Fibroblast of gingiva (primary cell): ENCODE measurements around the gene DCXR.
A peak's percentile ranks its signal among the peaks of the same experiment; 100 is the strongest.

Experiments used
- DNase-seq: peaks from one replicate; pipeline ENCODE4 v3.0.0-alpha.2; 2011; ENCODE audit warnings: low read depth

Gene DCXR

DNA sequence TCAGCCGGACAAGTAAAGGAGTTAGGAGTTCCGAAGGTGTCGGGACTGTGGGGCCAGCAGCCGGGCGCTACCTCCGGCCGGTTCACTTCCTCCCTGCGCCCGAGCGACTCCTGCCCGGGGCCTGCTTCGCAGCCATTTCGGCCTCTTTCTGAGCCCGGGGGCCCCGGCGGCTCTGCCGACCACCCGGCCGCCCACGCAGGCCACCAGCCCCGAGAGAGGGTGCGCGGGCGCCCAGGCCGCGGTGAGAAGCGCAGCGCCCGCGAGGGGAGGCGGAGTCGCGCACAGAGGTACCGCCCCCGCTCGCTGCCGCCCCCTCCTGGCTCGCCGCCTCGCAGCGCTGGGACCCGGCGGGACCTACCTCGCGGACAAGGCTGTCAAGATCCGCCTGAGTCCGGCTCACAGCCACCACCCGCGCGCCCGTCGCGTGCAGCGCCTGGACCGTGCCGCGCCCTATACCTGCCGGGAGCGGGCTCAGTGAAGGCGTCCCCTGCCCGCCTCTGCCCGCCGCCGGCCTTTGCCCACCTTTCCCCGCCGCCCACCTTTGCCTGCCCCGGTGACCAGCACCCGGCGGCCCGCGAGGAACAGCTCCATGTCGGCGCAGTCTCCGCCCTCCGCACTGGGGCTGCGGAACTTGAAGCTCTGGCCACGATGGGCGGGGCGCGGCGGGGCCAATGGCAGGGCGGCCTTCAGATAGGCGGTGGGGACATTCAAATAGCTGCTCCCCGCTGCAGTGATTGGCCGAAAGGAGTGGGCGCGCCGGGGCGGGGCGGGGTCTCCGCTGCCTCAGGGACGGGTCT lies at the start of gene DCXR:
TSS of gene DCXR (minus strand) at position 606 of the 797 bp plus-strand sequence. CDS start at position 591, 15 bp downstream.
- DNase-seq, result peak; percentile 96

DNA sequence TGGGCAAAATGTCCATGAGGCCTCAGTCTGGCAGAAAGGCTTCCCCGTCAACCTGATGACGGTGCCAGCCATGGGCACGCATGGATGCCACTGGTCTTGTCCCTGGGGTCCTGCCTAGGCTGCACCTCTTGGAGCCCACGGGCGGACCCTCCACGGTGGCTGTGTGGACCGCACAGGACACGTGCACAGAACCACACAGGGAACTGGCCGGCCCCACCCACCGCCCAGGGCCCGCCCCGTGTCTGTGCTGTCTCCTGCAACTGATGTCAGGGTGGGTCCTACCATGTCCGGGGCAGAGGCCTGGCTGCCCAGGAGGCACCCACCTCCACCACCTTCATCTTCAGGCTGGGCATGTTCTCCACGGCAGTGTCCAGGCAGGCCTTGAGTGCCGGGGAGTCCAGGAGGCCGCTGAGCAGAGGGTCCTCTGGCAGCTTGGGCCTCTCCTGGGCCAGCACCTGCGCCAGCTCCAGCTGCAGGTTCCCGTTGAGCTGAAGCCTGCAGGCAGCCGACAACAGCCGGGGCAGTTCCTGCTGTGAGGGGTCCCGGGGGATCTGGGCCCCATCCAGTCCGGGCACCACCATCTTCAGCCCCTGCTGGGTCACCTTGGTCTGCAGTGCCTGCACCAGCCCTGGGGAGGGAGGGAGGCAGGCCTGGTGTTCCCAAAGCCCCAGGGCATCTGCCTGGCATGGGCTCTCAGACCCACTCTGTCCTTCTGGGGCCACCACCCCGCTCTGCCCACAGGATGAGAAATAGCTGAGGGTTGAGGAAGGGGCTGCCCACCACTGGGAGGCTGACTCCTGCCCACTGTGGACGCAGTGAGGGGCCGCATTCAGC lies 48.7 kb upstream of the DCXR start:
- no peak for DNase-seq

- DNase-seq, result no peak
These were observed 47.7 kb upstream of the DCXR start for GRCh38 chr17:82085031-82085861.

DNA sequence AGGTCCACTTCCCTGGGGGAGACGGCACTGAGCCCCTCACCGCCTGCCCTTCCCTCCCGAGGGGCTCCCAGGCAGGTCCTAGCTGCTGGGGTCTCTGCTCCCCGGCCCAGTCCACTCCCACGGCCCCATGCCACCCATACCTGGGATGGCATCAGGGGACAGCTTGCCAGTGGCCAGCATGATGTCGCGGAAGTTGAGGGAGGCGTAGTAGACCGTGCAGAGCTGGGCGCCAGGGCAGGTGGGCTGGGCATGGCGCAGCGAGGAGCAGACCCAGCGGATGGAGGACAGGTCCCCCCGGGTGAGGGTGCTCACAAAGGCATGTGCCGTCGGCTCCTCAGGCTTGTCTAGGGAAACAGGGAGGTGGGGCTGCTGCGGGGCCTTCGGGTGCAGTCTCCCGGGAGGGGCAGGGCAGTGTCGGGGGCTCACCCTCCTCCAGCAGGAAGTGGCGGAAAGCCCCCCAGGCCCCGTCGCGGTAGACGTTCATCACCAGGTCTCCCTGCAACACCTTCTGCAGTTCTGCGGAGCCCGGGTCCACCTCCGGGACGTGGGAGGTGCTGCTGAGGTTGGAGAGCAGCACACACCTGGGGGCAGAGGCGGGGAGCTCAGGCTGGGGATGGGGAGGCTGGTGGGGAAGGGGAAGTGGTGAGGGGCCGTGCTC lies 47.0 kb upstream of the DCXR start:
- no peak for DNase-seq

DNA sequence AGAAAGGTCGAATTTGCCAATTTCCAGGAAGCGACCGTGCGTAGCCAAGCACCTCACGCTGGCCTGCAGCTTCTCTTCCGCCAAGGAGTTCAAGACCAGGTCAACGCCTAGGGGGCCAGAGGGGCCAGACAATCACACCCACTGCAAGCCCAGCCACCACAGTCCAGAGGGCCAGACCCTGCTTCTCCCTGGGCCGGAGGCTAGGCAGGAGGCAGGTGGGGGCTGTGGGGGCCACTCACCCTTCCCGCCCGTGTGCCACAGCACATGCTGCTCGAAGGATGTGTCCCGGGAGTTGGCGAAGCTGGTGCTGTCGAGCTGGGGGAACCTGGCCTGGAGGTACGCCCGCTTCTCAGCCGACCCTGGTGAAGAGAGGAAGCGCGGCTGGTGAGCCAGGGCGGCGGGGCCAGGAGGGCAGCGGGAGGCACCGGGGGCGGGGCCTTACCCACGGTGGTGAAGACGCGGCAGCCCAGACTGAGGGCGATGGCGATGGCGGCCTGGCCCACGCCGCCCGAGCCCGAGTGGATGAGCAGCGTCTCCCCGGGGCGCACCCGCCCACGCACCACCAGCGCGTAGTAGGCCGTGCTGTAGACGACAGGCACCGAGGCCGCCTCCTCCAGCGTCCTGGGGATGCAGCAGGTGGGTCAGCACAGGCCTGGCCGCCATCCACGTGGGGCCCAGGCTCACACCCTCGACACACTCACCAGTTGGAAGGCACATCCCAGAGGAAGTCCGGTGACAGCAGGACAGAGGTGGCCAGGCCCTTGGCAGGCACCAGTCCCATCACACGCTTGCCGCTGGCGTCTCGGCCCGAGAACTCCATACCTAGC lies 46.2 kb upstream of the DCXR start:
- DNase-seq, result no peak

DNA sequence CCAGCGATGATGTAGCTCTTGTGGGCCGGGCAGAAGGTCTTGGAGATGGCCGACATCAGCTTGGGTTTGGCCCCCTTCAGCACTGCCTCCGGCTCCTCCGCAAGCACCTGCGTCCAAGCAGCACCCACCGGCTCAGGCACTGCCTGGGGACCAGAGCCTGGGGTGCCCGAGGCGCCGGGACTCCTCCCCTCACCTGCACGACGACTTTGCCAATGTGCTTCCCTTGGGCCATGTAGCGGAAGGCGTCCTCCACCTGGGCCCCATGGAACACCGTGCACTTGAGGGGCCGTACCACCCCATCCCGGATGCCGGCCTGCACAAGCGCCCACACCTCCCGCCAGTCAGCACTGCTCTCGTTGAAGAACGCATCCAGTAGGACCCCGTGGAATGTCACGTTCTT lies 45.5 kb upstream of the DCXR start:
- no peak for DNase-seq

- no peak for DNase-seq
These were observed 45.0 kb upstream of the DCXR start for GRCh38 chr17:82082456-82082855.

DNA sequence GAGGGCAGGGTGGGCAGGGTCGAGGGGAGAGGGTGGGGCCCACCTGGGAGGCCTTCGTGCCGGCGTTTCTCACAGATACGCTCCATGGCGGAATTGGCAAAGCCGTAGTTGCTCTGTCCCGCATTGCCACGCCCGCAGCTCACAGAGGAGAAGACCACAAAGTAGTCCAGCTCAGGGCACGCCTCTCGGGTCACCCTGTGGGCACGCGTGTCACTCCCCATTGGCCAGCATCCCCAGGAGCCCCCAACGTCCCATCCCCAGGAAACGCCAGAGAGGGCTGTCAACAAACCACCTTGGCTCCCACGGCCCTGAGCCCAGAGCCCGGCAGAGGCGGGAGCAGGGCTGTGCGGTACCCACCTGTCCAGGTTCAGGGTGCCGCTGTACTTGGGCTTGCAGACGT lies 44.5 kb upstream of the DCXR start:
- no peak for DNase-seq

DNA sequence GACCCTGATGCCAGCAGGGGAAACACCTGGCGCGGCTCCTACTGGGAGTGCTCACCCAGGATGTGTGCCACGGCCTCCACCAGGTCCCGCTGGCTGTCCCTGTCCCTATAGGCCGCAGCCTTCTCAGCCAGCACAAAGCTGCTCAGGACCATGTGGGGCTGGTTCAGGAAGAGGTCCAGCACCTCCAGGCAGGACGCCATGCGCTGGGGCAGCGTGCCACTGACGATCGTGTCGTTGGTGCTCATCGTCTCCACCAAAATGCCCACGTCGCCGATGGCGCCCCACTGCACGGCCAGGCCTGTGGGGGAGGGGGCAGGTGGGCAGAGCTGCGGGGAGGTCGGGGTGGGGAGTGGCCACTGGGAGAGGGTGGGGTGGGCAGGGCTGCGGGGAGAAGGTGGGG lies 44.0 kb upstream of the DCXR start:
- DNase-seq, result no peak

- no peak for DNase-seq
These were observed 43.4 kb upstream of the DCXR start for GRCh38 chr17:82080789-82081464.

DNA sequence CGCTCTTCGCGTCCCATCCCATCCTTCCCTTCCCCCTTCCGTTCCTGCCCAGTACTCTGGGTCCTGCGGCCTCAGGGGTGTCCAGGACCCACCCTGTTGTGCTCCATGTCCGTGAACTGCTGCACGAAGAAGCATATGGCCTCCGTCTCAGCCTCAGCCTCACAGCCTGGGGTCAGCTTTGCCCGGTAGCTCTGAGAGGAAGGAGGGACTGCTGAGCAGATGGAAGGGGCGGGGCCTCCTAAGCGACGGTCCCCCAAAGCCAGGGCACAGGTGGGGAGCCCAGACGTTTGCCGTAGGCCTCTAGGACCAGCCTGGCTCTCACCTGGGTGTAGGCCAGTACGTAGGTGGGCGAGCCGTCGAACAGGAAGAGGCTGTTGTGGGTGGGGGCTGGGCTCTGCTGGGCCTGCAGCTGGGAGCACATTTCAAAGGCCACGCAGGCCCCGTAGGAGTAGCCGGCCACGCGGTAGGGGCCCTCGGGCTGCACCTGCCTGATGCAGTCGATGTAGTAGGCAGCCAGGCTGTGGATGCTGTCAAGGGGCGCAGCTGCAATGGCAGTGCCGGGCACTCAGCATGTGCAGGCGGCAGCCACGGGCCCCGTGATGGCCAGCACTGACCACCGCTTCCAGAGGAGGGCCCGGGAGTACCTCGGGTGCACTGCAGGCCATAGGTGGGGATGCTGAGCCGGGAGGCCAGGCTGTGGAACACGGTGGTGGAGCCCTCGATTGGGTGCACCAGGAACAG lies 42.7 kb upstream of the DCXR start:
- no peak for DNase-seq

DNA sequence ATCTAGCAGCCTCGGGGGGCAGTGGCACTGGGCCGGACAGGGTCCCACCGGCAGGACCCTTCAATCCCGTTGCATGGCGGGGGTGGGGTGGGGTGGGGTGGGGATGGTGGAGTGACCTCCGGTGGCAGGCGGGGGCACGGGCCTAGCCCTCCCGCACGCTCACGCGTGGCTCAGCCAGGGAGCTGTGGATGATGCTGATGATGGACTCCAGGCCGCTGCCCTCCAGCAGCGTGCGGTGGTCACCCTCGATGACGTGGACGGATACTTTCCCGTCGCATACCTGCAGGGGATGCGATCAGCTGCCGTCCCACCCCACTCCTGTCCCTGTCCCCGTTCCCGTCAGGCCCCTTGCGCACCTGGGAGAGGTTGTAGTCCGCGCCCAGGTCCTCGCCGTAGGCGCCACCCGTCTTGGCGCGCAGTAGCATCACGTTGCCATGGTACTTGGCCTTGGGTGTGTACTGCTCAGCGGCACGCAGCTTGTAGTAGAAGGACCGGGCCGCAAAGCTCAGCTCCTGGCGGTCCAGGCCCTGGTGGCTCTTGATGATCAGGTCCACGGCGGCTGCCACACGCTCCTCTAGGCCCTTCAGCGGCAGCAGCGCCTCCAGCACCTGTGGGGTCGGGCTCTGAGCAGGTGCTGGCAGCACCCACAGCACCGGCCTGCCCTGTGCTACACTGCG lies 41.6 kb upstream of the DCXR start:
- DNase-seq, result no peak

GRCh38 chr17:82078433-82078832 lies 40.9 kb upstream of the DCXR start:
- no peak for DNase-seq

DNA sequence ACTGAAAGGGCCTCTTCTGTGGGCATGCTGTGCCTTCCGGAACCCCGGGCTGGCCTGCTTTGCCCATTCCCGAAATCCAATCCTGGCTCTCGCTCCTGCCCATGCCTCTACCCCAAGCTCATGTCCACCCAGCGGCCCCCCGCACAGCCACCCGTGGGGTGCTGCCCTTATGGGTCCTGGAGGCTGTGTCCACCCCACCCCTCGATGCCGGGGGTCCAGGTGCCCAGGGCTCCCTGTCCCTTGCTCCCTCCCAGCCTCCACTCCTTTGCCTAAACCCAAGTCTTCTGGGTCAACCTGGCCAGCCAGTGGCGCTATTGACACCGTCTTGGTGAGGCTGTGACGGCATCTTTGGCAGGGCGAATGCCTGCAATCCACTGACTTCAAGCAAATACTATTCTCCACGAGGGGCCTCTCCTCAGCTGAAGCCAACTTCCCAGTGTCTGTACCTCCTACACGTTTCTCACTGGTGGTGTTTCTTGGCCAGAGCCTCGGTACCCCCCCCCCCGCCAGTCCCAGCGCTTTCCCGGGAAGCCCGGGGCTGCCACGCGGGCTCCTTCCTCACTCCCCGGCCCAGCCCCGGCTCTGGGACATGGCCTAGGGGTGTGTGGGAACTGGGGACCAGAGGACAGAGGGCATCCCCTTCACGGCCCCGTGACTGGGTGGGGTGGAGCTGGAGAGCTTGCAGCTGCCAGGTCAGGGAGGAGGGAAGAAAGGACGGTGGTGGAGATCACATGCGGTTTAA lies 40.3 kb upstream of the DCXR start:
- no peak for DNase-seq

GRCh38 chr17:82076785-82077591 lies 39.5 kb upstream of the DCXR start:
- no peak for DNase-seq

- no peak for DNase-seq
These were observed 38.7 kb upstream of the DCXR start for GRCh38 chr17:82076018-82076784.

- DNase-seq, result no peak
These were observed 35.9 kb upstream of the DCXR start for GRCh38 chr17:82073446-82073845.
